Gastrocnemius medialis (tissue), 4 donors: ENCODE data around the gene APOH.

ENCODE experiments used
- CTCF ChIP-seq, 5 experiments: fragments of 450-650 bp in 3 of 5; fragments of 200-600 bp in 2 of 5; sonication (generic) in 2 of 5; IDR thresholded peaks in 4 of 5; conservative IDR thresholded peaks in 1 of 5; 1 replicate in 4 of 5; 2 replicates in 1 of 5; pipeline ENCODE4 v1.5.1; 2016 to 2019; ENCODE audit warnings: antibody characterized with exemption in 5 of 5, mild to moderate bottlenecking in 3 of 5, moderate library complexity in 3 of 5
- POLR2A ChIP-seq, 2 donors: fragments of 450-650 bp; IDR thresholded peaks; one replicate each; pipeline ENCODE4 v1.6.1; 2017; ENCODE audit warnings: antibody characterized with exemption in 2 of 2, mild to moderate bottlenecking in 2 of 2, moderate library complexity in 2 of 2

DNA sequence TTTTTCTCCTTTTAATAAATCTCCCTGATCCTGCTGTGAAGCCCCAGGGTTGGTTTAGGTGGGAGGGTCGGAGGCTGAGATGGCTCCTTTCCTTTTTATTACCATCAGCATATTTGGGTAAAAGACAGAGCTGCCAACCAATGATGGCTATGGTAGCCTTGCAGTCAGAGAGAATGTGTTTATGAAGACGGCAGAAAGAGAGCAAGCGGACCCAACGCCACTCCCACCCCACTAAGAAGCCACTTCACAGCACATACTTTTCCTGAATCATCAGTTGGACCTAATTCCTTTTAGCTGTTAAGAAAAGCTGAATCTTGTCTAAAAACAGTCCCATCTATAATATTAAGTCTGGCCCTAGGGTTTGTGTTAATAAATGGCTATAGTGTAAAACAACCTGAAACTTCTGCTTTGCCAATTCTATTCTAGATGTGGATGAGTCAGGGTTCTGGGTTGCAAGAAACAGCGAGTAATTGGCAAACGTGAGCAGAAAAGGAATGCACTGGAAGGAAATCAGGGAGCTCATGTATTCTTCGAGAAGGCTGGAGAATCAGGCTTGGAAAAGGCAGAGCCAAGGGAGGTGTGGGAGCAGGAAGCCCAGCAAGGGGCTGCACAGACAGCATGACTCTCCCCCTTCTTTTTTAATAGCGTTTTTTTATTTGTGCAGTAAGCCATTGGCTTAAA is 39.2 kb upstream of the APOH start:
- no peak for TF ChIP-seq CTCF (IDR thresholded peaks at IDR 0.05 in 4 of 5, conservative IDR thresholded peaks at IDR 0.05 in 1 of 5)
- no peak for TF ChIP-seq POLR2A (IDR thresholded peaks at IDR 0.05)
